ENCODE measurements around the gene BPIFB1.

The BPIFB1 gene

DNA sequence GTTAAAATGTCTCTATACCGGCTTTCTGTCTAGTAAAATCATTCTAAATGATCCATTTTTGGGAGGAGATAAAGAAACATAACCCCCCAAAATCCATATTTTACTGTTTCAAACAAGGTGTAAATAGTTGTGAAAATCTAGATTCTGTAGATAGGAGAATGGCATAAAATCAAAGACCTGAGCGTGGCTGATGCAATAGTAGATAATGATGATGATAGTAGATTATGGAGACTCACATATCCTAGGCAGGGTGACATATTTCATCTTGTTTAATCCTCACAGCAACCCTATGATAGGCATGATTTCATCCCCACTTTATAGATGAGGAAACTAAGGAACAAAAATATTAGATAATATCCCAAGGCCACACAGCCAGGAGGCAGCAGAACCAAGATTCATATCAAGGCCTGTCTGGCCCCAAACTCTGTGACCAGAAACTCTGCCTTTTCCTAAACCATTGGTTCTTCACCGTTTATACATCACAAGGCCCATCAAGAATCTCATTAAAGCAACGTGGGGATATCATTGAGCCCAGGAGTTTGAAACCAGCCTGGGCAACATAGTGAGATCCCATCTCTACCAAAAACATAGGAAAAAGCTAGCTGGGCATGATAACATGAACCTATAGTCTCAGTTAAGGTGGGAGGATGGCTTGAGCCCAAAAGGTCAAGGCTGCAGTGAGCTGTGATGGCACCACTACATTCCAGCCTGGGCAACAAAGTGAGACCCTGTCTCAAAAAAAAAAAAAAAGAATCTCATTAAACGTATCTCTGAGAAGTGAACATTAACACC lies 55.6 kb downstream of the BPIFB1 start:
- Histone ChIP-seq H3K27ac (no peak overlapping the region), H3K36me3 (no peaks in the 10 kb centered on the region), H3K9me3 (no peaks in the 10 kb centered on the region), H3K4me1 (ENCODE audit: control insufficient read depth in 1 of 2, insufficient read depth in 1 of 2, low read depth in 1 of 2, low read length in 1 of 2) (no peaks in the 10 kb centered on the region), H3K27me3 (no peaks in the 10 kb centered on the region), H3K4me3 (ENCODE audit: low read depth in 1 of 2, low read length in 1 of 2) (no peak overlapping the region)
- TF ChIP-seq, protein P1, sequence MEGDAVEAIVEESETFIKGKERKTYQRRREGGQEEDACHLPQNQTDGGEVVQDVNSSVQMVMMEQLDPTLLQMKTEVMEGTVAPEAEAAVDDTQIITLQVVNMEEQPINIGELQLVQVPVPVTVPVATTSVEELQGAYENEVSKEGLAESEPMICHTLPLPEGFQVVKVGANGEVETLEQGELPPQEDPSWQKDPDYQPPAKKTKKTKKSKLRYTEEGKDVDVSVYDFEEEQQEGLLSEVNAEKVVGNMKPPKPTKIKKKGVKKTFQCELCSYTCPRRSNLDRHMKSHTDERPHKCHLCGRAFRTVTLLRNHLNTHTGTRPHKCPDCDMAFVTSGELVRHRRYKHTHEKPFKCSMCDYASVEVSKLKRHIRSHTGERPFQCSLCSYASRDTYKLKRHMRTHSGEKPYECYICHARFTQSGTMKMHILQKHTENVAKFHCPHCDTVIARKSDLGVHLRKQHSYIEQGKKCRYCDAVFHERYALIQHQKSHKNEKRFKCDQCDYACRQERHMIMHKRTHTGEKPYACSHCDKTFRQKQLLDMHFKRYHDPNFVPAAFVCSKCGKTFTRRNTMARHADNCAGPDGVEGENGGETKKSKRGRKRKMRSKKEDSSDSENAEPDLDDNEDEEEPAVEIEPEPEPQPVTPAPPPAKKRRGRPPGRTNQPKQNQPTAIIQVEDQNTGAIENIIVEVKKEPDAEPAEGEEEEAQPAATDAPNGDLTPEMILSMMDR (IDR thresholded peaks at IDR 0.05): no peak

DNA sequence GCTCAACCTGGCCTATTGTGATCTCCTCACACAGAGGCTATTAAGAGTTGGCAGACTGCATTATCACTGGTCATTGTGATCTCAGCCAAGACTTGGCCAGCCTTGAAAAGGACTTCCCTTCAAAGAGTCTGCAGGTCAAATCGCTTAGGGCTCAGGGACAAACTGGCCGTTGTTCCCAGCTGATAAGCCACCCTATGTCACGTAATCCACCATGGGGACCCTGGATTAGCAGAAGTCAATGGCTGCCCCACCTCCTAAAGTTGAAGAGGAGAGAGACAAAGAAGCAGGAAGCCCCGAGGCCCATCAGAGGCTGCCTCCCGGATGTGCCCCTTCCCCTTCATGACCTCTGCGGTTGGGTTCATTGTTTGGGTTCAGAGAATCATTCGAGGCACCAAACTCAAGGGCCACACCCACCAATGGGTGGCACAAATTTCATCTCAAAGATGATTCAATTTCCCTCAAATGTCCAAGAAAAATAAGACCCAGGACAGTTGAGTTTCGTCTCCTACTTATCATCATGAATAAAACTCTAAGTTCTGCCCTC lies 56.6 kb downstream of the BPIFB1 start:
- no peaks in the 10 kb centered on the region for H3K36me3 ChIP-seq
- H3K27ac ChIP-seq: no peak overlapping the region
- H3K9me3 ChIP-seq: no peaks in the 10 kb centered on the region
- H3K4me3 ChIP-seq (ENCODE audit: low read depth in 1 of 2, low read length in 1 of 2): no peak overlapping the region
- H3K27me3 ChIP-seq: no peaks in the 10 kb centered on the region
- H3K4me1 ChIP-seq (ENCODE audit: control insufficient read depth in 1 of 2, insufficient read depth in 1 of 2, low read depth in 1 of 2, low read length in 1 of 2): no peaks in the 10 kb centered on the region
- TF ChIP-seq, protein P1 (IDR thresholded peaks at IDR 0.05): no peak

DNA sequence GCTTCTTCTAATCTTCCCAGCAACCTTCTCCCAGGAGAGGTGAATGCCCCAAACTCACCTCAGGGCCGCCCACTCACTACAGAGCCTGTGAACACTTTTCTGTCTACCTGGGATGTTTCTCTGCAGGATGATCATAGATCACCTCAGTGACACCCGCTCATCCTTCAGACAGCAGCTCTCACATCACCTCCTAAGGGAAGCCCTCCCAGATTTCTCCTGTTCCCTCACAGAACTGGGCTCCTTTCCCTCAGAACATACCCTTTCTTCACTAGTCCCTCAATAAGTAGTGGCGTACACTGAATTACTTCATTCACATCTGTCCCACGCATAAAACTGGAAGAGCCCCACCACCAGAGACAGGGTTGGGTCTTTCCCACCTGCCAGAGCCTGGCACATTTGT lies 60.5 kb downstream of the BPIFB1 start:
- H3K27me3 ChIP-seq: peaks cover 4% of the 10 kb centered on the region
- TF ChIP-seq, protein P1 (IDR thresholded peaks at IDR 0.05): no peak
- no peaks in the 10 kb centered on the region for H3K9me3 ChIP-seq
- no peaks in the 10 kb centered on the region for H3K4me1 ChIP-seq (ENCODE audit: control insufficient read depth in 1 of 2, insufficient read depth in 1 of 2, low read depth in 1 of 2, low read length in 1 of 2)
- no peaks in the 10 kb centered on the region for H3K36me3 ChIP-seq
- no peak overlapping the region for H3K4me3 ChIP-seq (ENCODE audit: low read depth in 1 of 2, low read length in 1 of 2)
- H3K27ac ChIP-seq: no peak overlapping the region

DNA sequence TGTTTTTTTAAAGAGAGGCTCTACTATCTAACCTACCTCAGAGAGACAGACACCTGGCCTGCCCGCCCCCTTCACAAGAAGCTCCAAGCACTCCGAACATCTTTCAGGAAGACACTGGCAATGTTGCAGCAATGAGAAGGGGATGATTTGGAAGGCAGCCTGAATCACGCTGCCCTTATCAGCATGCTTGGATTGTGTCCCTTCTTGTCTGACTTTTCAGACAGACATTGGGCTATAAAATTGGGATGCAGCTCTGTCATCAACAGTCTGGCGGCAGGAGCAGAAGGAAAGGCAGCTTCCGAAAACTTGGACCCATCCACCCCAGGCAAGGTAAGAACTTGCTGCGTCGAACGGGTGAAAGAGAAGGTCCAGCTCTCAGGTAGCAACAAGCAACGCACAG lies 62.3 kb downstream of the BPIFB1 start:
- H3K36me3 ChIP-seq: peaks cover 12% of the 10 kb centered on the region
- H3K9me3 ChIP-seq: no peaks in the 10 kb centered on the region
- H3K27ac ChIP-seq: no peak overlapping the region
- H3K27me3 ChIP-seq: peaks cover 4% of the 10 kb centered on the region
- H3K4me1 ChIP-seq (ENCODE audit: control insufficient read depth in 1 of 2, insufficient read depth in 1 of 2, low read depth in 1 of 2, low read length in 1 of 2): no peaks in the 10 kb centered on the region
- no peak overlapping the region for H3K4me3 ChIP-seq (ENCODE audit: low read depth in 1 of 2, low read length in 1 of 2)
- TF ChIP-seq, protein P1 (IDR thresholded peaks at IDR 0.05): no peak

DNA sequence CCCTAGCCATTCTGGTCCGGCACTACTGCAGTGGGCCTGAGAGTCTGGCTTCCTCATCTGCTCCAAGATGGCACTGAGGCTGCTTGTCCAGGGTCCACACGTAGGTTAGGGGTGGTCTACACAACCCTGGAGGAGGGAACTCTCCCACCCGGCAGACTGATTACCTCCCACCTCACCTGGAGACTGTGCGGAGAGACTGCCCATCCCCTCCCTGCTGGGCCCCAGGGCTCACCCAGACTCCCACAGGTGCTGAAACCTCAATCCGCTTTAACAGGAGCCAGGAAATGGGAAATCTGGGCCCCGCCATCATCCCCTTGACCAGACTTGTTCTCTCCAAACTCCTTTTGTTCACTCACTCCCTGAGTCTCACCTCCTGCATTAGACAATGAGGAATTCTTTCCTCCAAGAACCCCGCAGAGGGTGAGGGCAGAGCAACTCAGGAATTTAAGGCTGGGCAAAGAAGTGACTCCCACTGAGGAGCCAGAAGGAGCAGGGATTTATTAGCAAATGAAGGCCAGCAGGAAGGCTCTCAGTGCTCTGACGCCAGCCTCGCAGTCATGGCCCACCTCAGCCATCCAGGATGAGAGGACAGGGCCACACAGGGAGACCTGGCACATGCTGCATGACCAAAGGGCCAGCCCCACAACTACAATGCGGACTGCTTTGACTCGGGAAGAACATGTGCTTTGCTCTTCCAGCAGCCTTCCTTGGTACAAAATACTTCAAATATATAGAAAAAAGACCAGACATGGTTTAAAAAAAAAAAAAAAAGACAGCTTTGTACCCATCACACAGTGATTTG lies 65.3 kb downstream of the BPIFB1 start:
- no peak overlapping the region for H3K4me3 ChIP-seq (ENCODE audit: low read depth in 1 of 2, low read length in 1 of 2)
- H3K9me3 ChIP-seq: no peaks in the 10 kb centered on the region
- peaks cover 20% of the 10 kb centered on the region for H3K36me3 ChIP-seq
- peaks cover 4% of the 10 kb centered on the region for H3K27me3 ChIP-seq
- no peak overlapping the region for H3K27ac ChIP-seq
- no peaks in the 10 kb centered on the region for H3K4me1 ChIP-seq (ENCODE audit: control insufficient read depth in 1 of 2, insufficient read depth in 1 of 2, low read depth in 1 of 2, low read length in 1 of 2)
- TF ChIP-seq, protein P1 (IDR thresholded peaks at IDR 0.05): no peak

Measured in neutrophil (primary cell).